NCI-H82 treated with DMSO at 0.1 percent for 48 hours (cell line): ENCODE measurements around the gene MBP.
"Not testable (repeated sequence)": the region's sequence is repeated elsewhere in the genome, so short reads cannot be mapped to it uniquely, and the experiment has no call there.

Experiments used
- DNase-seq: peaks from one replicate; lab custom pipeline; 2025; ENCODE audit not compliant: unreplicated experiment; lab: John Stamatoyannopoulos, UW

MBP gene

DNA sequence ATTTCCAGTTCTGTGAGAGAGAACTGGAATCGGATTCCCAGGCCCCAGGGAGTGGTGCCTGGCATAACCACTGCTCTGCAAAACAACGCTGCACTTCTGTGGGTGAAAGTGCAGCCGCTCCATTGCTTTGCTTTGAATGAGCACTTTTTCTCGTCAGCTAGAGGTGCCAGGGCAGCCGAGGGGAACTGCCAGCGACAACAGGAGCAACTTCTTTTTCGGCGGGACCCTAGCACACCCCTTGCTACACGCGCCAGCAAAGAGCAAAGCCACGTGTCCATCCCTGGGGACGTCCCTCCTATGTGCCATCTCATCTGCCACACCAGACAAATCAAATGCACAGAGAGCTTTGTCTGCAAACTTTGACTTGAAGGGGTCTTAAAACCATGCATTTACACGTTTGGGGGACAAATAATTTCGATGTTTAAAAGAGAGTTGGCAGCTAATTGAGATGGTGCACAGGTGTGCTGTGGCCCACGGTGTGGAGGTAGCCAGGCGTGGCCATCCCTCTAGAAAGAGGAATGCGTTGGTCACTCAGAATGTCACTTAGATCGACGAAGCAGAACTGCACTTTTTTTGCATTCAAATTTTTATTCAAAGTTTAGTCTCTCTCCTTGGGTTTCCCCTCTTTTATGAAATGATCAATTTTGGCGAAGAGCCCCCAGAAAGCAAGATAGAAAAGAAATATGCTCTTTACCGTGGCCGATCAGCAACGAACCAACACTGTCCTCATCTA lies 151.8 kb downstream of the MBP start:
- no peak for DNase-seq

DNA sequence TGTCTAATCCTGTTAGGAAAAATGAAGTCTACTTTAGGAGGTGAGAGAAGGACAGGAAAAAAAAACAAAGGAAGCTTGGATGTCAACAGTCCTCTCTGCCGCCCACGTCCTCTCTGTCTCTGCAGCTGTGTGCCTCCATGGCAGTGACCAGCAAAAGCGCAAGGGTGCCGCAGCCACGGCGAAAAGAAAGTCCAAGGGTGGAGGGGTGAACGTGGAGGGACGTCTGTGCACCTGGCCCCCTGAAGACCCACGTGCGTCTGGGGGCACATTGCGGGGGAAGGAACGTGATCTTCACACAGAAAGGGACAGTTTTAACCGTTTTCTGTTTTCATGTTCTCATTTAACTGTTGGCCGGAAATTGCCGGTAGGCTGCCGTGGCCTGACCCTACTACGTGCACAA lies 152.7 kb downstream of the MBP start:
- peak; percentile 60 for DNase-seq

DNA sequence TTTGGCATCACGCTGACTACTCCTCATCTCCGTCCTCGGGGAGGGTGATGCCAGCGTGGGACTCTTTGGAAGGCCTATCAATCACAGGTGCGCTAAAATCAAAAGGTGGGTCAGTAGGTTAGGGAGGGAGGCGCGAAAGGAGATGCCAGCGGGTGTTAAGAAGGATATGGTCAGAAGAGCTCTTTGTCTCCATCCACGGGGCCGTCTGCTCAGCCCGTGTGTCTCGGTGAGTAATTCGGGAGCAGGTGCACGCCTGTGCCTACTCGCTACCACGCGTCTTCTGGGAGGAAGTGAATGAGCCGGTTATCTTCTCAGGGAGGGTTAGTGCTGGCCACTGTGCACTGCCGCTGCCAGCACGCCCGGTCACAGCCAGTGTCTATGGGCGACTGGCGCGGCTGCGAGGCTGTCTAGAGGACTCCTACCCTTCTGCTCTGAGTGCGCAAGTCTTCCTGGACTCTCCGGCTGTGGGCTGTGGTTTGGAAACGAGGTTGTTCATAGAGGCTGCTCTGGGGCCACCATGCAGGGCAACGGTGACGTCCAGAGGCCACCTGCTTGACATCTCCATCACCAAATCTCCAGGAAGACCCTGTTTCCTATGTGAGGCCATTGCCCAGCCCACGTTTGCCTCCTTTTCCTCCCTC lies 153.4 kb downstream of the MBP start:
- no peak for DNase-seq

GRCh38 chr18:76978616-76979015 lies 154.0 kb downstream of the MBP start:
- DNase-seq, result no peak

DNA sequence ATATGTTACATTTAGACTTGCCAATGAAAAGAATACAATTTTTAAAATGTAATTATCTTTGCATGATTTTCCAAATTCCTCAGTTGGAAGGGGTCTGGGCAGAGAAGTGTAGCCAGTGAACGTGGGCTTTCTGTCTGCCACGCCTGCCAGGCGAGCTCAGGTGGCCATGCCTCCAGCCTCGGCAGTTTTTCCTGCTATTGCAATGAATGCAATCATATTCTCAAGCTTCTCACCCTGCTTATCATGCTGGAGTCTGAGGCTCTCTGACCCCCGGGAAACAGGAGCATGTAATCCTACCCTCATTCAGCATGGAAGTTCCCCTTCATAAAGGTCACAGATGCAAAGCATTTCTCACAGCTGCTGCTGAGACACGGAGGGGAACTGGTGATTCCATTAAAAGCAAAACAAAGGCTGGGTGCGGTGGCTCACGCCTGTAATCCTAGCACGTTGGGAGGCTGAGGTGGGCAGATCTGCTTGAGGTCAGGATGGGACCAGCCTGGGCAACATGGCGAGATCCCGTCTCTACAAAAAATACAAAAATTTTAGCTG lies 154.8 kb downstream of the MBP start:
- no peak for DNase-seq

- peak; percentile 27 for DNase-seq
These were observed 155.4 kb downstream of the MBP start for GRCh38 chr18:76977108-76977621.

DNA sequence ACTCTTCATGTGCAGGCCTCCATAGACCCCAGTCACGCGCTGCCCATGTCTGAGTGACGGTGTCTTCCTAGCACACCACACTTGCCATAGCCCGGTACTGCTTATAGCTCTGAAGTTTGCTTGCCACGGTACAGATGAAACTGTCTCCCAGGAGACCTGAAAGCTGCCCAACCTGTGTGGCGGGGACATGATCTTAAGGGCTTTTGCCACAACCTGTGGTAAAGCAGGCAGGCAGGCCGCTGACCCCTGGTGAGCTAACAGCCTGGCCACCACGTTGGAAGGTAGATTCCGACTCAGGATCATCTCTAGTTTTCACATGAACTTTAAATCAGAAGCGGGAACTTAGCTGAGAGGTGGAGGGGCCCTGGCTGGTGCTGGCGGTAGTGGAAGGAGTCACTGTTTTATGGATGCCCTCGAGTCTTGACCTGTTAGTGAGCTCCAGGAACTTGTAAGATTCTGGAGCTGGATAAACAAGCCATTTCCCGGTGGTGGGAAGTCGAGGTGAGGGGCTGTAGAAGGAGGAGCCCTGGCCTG lies 156.9 kb downstream of the MBP start:
- no peak for DNase-seq

GRCh38 chr18:76974386-76974785 lies 158.2 kb downstream of the MBP start:
- no peak for DNase-seq

- DNase-seq, result no peak
These were observed 158.9 kb downstream of the MBP start for GRCh38 chr18:76973520-76974266.

GRCh38 chr18:76972846-76973519 lies 159.6 kb downstream of the MBP start:
- no peak for DNase-seq

DNA sequence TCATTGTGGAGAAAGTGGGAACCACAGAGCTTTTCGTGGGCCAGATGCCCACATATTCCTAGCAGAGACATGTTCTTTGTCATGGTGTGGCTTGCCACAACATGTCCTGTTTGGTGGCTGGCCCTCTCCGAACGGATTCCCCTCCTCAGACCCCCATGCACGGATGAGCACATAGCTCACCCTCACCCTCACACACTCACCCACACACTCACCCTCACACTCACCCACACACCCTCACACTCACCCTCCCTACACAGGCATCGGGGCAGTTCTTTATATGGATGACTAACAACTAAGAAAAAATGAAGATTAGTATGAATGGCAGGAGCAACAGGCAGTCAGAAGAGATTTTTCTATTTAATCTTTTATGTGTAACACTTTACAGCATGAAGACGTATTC lies 160.3 kb downstream of the MBP start:
- no peak for DNase-seq

GRCh38 chr18:76970770-76971559 lies 161.6 kb downstream of the MBP start:
- no peak for DNase-seq

DNA sequence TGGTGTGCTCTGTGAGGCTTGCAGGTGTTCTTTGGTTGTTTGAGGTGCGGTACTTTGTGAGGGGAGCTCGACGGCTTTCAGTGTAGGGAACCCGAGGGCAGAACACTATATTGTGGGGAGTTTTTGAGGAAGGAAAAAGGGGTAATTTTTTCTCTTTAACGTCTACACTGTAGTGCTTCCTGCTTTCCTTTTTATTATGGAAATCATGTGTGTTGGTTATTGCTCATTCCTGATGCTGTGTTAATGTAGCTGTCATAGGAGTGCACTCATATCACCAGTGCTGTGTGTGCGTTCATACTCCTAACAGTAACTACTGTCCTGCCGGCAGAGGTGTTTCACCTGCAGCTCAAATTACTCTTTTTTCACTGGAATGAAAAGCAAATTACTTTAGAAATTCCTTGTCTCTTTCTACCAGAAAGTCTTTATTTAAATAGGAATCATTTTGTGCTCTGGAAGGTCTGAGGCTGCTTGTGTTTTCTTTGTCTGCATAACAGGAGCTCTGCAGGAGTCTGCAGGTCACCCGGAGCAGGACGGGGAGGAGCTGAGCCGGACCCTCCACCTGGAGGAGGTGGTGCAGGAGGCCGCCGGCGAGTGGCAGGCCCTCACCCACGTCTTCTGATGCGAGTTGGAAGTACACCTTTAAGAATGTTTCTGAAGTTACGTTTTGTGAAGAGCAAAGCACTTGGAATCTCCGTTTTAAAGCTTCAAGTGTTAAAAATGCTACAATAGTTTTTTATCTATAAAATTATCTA lies 164.7 kb downstream of the MBP start:
- no peak for DNase-seq

DNA sequence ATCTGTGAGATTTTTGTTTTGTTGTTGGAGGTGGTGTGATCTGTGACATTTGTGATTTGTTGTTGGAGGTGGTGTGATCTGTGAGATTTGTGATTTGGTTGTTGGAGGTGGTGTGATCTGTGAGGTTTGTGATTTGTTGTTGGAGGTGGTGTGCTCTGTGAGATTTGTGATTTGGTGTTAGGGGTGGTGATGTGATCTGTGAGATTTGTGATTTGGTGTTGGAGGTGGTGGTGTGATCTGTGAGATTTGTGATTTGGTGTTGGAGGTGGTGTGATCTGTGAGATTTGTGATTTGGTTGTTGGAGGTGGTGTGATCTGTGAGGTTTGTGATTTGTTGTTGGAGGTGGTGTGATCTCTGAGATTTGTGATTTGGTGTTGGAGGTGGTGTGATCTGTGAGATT lies 165.3 kb downstream of the MBP start:
- not testable (repeated sequence) for DNase-seq

DNA sequence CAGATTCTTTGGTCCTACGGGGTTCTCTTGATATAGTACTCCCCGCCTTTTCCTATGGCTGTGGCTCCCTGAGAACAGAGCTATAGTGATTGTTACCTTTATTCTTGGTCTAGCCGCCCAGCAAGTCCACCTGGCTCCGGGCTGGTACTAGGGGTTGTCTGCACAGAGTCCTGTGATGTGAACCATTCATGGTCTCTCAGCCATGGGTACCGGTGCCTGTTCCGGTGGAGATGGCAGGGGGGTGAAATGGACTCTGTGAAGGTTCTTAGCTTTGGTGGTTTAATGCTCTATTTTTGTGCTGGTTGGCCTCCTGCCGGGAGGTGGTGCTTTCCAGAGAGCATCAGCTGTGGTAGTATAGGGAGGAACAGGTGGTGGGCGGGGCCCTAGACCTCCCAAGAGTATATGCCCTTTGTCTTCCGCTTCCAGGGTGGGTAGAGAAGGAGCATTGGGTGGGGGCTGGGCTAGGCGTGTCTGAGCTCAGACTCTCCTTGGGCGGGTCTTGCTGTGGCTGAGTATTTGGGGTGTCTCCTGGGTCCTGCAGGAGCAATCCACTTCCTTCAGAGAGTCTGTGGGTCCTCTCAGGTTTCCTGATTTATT lies 166.9 kb downstream of the MBP start:
- DNase-seq, result not testable (repeated sequence)

GRCh38 chr18:76963936-76964335 lies 168.6 kb downstream of the MBP start:
- DNase-seq, result no peak

- no peak for DNase-seq
These were observed 169.7 kb downstream of the MBP start for GRCh38 chr18:76962851-76963250.

DNA sequence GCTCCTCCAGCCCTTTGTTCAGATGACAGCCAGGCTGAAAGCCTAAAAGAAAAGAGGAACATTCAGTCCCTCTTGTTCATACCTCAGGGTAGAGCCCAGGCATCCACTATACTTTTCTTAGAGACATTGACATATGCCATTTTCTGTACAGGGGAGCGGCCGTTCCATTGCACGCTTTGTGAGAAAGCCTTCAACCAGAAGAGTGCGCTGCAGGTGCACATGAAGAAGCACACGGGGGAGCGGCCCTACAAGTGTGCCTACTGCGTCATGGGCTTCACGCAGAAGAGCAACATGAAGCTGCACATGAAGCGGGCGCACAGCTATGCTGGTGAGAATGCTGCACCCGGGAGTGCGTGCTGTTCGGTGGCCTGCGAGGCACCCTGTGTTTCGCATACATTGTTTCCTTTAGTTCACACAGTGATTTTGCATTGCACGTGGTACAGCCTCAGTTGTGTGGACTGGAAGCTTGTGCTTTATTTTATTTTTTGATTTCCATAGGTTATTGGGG lies 172.0 kb downstream of the MBP start:
- no peak for DNase-seq

GRCh38 chr18:76959605-76960004 lies 173.0 kb downstream of the MBP start:
- DNase-seq, result no peak
